Measurements from ENCODE around the gene SGPP2. TPM values are rescaled to one million over a fixed set of nuclear protein-coding genes. Genes with fewer than 3 reads are reported as not detected.

The SGPP2 gene
- total RNA-seq, 4 donors from 2014 or later: 38.7 to 61.3 (median 59.0) TPM

DNA sequence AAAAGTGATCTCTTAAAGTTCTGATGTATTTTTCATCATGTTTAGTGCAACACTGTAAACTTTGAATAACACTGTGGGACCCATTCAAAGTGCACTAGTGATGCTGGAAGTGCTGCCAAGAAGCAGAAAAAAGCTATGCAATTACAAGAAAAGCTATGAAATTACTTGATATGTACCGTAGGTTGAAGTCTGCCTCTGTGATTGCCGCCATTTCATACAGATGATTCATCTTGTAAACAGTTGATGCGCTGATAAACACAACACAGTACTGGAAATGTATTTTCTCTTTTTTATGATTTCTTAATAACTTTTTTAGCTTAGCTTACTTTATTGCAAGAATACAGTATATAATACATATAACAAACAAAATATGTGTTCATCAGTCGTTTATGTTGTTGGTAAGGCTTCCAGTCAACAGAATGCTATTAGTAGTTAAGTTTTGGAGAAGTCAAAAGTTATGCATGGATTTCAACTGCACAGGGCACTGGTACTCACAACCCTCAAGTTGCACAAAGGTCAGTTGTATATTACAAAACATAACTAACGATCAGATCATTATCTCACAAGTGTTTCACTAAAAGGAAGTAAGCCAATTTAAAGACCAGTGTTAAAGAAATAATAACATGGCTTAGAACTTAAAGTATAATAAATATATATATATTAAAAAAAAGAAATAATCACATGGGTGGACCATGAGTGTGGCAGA, 82.0 kb downstream of the SGPP2 start:
- TF ChIP-seq, protein P1, sequence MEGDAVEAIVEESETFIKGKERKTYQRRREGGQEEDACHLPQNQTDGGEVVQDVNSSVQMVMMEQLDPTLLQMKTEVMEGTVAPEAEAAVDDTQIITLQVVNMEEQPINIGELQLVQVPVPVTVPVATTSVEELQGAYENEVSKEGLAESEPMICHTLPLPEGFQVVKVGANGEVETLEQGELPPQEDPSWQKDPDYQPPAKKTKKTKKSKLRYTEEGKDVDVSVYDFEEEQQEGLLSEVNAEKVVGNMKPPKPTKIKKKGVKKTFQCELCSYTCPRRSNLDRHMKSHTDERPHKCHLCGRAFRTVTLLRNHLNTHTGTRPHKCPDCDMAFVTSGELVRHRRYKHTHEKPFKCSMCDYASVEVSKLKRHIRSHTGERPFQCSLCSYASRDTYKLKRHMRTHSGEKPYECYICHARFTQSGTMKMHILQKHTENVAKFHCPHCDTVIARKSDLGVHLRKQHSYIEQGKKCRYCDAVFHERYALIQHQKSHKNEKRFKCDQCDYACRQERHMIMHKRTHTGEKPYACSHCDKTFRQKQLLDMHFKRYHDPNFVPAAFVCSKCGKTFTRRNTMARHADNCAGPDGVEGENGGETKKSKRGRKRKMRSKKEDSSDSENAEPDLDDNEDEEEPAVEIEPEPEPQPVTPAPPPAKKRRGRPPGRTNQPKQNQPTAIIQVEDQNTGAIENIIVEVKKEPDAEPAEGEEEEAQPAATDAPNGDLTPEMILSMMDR (IDR thresholded peaks at IDR 0.05): no peak
- TF ChIP-seq POLR2A (IDR thresholded peaks at IDR 0.05): no peak
- DNase-seq (ENCODE audit: low spot score in 2 of 2): no peak
- no peak overlapping the region for H3K4me3 ChIP-seq (ENCODE audit: low read depth, poor library complexity, severe bottlenecking)
- intact Hi-C loops (cut with DNase I; ENCODE audit: low total_unique reads): no loop called here
- 79 to 80% methylated on average over 5 of the region's 5 CpGs for WGBS, 2 donors

DNA sequence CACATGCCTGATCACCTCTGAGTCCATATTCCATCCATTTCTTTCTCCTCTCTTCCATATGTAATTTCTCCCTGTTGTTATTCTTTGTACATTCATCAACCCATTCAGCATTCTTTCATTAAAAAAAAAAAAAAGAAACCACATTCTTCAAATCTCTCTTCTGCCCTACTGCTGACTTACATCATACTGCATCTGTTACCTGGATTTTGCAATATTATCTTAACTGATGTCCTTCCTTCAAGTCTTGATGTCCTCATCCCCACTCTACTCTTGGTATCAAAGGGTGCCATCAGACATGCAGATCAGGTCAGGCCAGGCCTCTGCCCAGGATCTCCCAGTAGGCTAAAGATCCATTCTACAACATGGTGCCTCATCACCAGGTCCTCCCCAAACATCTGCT, 90.6 kb downstream of the SGPP2 start:
- intact Hi-C loops (cut with DNase I; ENCODE audit: low total_unique reads): no loop called here
- no peak for TF ChIP-seq POLR2A (IDR thresholded peaks at IDR 0.05)
- TF ChIP-seq, protein P1 (IDR thresholded peaks at IDR 0.05): no peak
- no peak for DNase-seq (ENCODE audit: low spot score in 2 of 2)
- H3K4me3 ChIP-seq (ENCODE audit: low read depth, poor library complexity, severe bottlenecking): no peak overlapping the region

DNA sequence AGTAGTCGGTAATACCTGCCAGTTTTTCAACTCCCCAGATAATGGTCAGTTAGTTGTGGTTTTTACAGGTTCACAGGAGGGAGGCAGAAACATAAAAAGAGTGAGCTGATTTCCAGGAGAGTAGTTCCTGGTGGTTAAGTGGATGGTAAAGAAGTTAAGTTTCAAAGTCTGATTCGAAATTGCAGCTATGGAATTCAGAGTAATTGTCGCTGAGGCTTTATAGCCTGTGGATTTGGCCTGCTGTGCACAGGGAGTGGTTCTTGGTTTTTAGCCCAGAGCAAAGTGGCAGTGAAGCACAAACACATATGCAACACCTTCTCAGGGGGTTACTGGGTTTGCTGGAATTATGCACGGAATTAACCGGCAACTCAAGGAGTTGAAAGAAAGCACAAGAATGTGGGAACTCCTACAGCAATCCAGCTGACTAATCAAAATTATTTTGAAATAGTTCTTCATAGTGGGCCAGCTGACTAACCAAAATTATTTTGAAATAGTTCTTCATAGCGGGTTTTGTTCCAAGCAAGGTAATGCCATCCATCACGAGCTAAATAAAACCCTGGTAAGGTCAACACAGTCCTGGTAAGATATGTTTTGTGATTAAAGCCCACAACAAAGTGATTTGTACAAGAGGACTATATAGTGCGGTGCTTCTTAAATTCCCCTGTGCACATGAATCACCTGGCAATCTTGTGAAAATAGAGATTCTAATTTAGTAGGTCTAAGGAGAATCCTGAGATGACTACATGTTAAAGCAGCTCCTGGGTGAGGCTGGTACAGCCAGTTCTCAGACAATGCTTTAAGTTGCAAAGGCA, 94.4 kb downstream of the SGPP2 start:
- intact Hi-C loops (cut with DNase I; ENCODE audit: low total_unique reads): no loop called here
- WGBS, 2 donors: 25 to 31% methylated on average over 8 of the region's 8 CpGs
- DNase-seq (ENCODE audit: low spot score in 2 of 2): peak in 1 of 2 donors; percentile 67
- H3K4me3 ChIP-seq (ENCODE audit: low read depth, poor library complexity, severe bottlenecking): no peak overlapping the region
- TF ChIP-seq, protein P1 (IDR thresholded peaks at IDR 0.05): no peak
- TF ChIP-seq POLR2A (IDR thresholded peaks at IDR 0.05): no peak

DNA sequence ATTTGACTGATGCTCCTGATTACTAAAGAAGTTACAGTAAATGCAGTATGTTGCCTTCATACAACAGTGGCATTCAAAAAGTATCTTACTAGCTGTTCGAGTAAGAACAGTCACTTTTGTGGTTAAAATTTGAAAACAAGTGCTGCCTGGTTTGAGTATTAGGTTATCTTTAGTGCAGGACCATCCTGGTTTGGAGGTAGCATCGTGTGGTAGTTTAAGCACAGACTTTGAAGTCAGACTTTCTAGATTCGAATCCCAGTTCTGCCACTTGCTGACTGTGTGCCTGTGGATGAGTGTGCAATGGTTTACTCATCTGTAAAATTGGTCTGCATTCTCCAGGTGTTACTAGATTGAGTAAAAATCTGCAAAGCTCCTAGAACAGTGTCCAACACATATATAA, 96.8 kb downstream of the SGPP2 start:
- DNase-seq (ENCODE audit: low spot score in 2 of 2): no peak
- no peak for TF ChIP-seq POLR2A (IDR thresholded peaks at IDR 0.05)
- TF ChIP-seq, protein P1 (IDR thresholded peaks at IDR 0.05): no peak
- H3K4me3 ChIP-seq (ENCODE audit: low read depth, poor library complexity, severe bottlenecking): no peak overlapping the region
- intact Hi-C loops (cut with DNase I; ENCODE audit: low total_unique reads): no loop called here
- 83 to 92% methylated on average over 3 of the region's 3 CpGs for WGBS, 2 donors

DNA sequence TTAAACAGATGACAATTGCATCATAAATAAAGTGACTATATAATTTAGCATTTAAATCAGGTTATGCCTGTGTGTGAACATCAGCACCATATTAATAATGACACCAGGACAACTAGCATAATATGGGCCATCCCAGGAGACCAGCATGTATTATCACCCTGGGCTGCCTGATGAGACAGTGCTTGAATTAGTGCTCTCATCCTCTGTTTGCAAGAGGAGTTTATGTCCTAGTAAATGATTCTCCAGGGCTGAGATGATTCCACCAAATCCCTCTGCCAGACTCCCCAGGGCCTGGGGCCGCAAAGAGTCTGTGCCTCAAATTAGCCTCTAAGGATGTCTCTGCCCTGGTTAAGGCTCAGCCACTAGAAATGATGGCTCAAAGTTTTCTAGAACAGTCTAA, 97.7 kb downstream of the SGPP2 start:
- no peak for DNase-seq (ENCODE audit: low spot score in 2 of 2)
- intact Hi-C loops (cut with DNase I; ENCODE audit: low total_unique reads): no loop called here
- WGBS, 2 donors: 5 to 47% methylated on average over 1 of the region's 1 CpG
- no peak overlapping the region for H3K4me3 ChIP-seq (ENCODE audit: low read depth, poor library complexity, severe bottlenecking)
- TF ChIP-seq, protein P1 (IDR thresholded peaks at IDR 0.05): no peak
- no peak for TF ChIP-seq POLR2A (IDR thresholded peaks at IDR 0.05)
